K562 (cell line): ENCODE results near the gene ERO1B. TPM values are rescaled to one million over a fixed set of nuclear protein-coding genes. Genes with fewer than 3 reads are reported as not detected.
A peak's percentile ranks its signal among the peaks of the same experiment; 100 is the strongest.

ENCODE experiments used
- ATAC-seq: fragments of 200-7000 bp; cut with Tn5 transposase; 3 replicates; pipeline ENCODE4 v1.9.1; 2020; ENCODE audit warnings: moderate library complexity
- BruUV-seq: library from RNA; stranded (reverse); fragments of 400-500 nt; replicated peaks from 2 replicates; lab custom pipeline; 2021; lab: Mats Ljungman, UMichigan
- CTCF ChIA-PET: fragments of 300-600 bp; formaldehyde crosslinking; extraction: SDS; loops from one replicate; lab custom pipeline; 2021; ENCODE audit warnings: low intra/inter-chr PET ratio; lab: Yijun Ruan, JAX
- POLR2A ChIA-PET: fragments of 300-600, 350-650 bp; sonication (Branson Sonifier 250); formaldehyde crosslinking; extraction: SDS; loops from one replicate; lab custom pipeline; 2021; ENCODE audit warnings: antibody characterized with exemption, inconsistent platforms; lab: Yijun Ruan, JAX
- DNase-seq, 4 experiments: peaks; one replicate each; pipeline versions ENCODE4 v3.0.0 to v3.0.0-alpha.2; 2011 to 2018; ENCODE audit warnings: low spot score in 3 of 4, mixed read lengths in 3 of 4; ENCODE audit errors: extremely low read depth in 1 of 4
- FAIRE-seq: peaks from 2 replicates; lab custom pipeline; 2011; peaks lifted over from hg19 to GRCh38; lab: Jason Lieb, UNC
- H2AFZ ChIP-seq: 2 replicates; pipeline ENCODE4 v1.6.0; 2011; ENCODE audit warnings: low read depth, low read length, control low read depth, inconsistent platforms
- H3K27ac ChIP-seq: fragments of 200-600 bp; 3 replicates; pipeline ENCODE4 v1.8.0; 2011; ENCODE audit warnings: low read depth, mild to moderate bottlenecking, control low read depth, inconsistent platforms, low read length, moderate library complexity, mixed read lengths; ENCODE audit errors: extremely low read depth
- H3K27me3 ChIP-seq, 2 experiments: fragments of 300-600 bp in 1 of 2; 2 replicates in 1 of 2; 3 replicates in 1 of 2; pipeline versions ENCODE4 v1.6.0 to v1.8.0; 2011; ENCODE audit warnings: inconsistent platforms in 2 of 2, low read length in 2 of 2, mild to moderate bottlenecking in 1 of 2, mixed read lengths in 1 of 2, moderate library complexity in 1 of 2; ENCODE audit not compliant: control insufficient read depth in 2 of 2, insufficient read depth in 2 of 2
- H3K36me3 ChIP-seq: fragments of 300-600 bp; 3 replicates; pipeline ENCODE4 v1.8.0; 2011; ENCODE audit warnings: mild to moderate bottlenecking, low read length, inconsistent platforms; ENCODE audit not compliant: control insufficient read depth, insufficient read depth
- H3K4me1 ChIP-seq, 2 experiments: fragments of 200-600 bp in 1 of 2; replicated peaks in 1 of 2; 2 replicates in 1 of 2; 3 replicates in 1 of 2; pipeline versions ENCODE4 v1.5.1 to v1.8.0; 2011; ENCODE audit warnings: inconsistent platforms in 2 of 2, low read length in 2 of 2, mild to moderate bottlenecking in 1 of 2, mixed read lengths in 1 of 2, moderate library complexity in 1 of 2; ENCODE audit not compliant: control insufficient read depth in 2 of 2, insufficient read depth in 2 of 2
- H3K4me2 ChIP-seq: 2 replicates; pipeline ENCODE4 v1.6.1; 2011; ENCODE audit warnings: low read length, control low read depth, inconsistent platforms, mixed read lengths; ENCODE audit not compliant: insufficient read depth
- H3K4me3 ChIP-seq: fragments of 200-600 bp; sonication (generic), shearing (Covaris generic); 2 replicates; pipeline ENCODE4 v1.5.1; 2016; ENCODE audit warnings: control low read depth, inconsistent platforms
- H3K79me2 ChIP-seq: fragments of 200-600 bp; 3 replicates; pipeline ENCODE4 v1.8.0; 2011; ENCODE audit warnings: low read length, inconsistent platforms; ENCODE audit not compliant: control insufficient read depth, insufficient read depth
- H3K9ac ChIP-seq, 2 experiments: 2 replicates each; pipeline versions ENCODE4 v1.6.0 to v1.6.1; 2011; ENCODE audit warnings: low read depth in 2 of 2, low read length in 2 of 2, control low read depth in 1 of 2, inconsistent platforms in 1 of 2, mild to moderate bottlenecking in 1 of 2, mixed read lengths in 1 of 2; ENCODE audit not compliant: insufficient read depth in 1 of 2
- H3K9me1 ChIP-seq: one replicate; pipeline ENCODE4 v1.6.0; 2011; ENCODE audit warnings: inconsistent platforms, mild to moderate bottlenecking, low read length, moderate library complexity; ENCODE audit not compliant: control insufficient read depth, insufficient read depth
- H3K9me3 ChIP-seq: replicated peaks from 2 replicates; pipeline ENCODE4 v1.5.1; 2011; ENCODE audit warnings: low read depth, low read length, inconsistent platforms; ENCODE audit not compliant: control insufficient read depth, insufficient read depth
- H4K20me1 ChIP-seq: replicated peaks from 2 replicates; pipeline ENCODE4 v1.6.1; 2011; ENCODE audit warnings: low read length, inconsistent platforms, mixed read lengths; ENCODE audit not compliant: control insufficient read depth, insufficient read depth
- CREB3L1 ChIP-seq: fragments of 450-650 bp; IDR thresholded peaks from 2 replicates; pipeline ENCODE4 v1.6.1; 2014; ENCODE audit warnings: low read depth, mild to moderate bottlenecking, moderate library complexity, borderline replicate concordance
- CXXC5 ChIP-seq: fragments of 250-450 bp; sonication (Bioruptor Pico); IDR thresholded peaks from 2 replicates; pipeline ENCODE4 v1.8.0; 2022; ENCODE audit warnings: inconsistent platforms, mild to moderate bottlenecking, moderate library complexity
- MEIS2 ChIP-seq: fragments of 450-650 bp; IDR thresholded peaks from 2 replicates; pipeline ENCODE4 v1.6.1; 2014; ENCODE audit warnings: mild to moderate bottlenecking; ENCODE audit not compliant: partially characterized antibody
- RNF219 ChIP-seq: fragments of 250-450 bp; sonication (Bioruptor Pico); IDR thresholded peaks from 2 replicates; pipeline ENCODE4 v1.5.0; 2022; ENCODE audit warnings: mild to moderate bottlenecking
- WGBS: fragments of 100-300 bp; shearing (Covaris generic); methylation state at CpG from one replicate; pipeline ENCODE4 v1.1.6; 2016; ENCODE audit warnings: low coverage, mixed read lengths; ENCODE audit not compliant: insufficient coverage; ENCODE audit errors: missing lambda C conversion rate; 5-methylcytosine and 5-hydroxymethylcytosine counted together
- in situ Hi-C: fragments of 300-500 bp; cut with MboI; formaldehyde crosslinking; loops from 4 replicates; pipeline ENCODE4 v1.15.0; 2018; ENCODE audit warnings: inconsistent platforms, mixed read lengths
- intact Hi-C: fragments of 100-400 bp; cut with micrococcal nuclease; formaldehyde crosslinking; loops from 2 replicates; pipeline ENCODE4 v1.14.2; 2022
- polyA plus RNA-seq, 8 experiments: library from polyadenylated mRNA; depleted of rRNA in 4 of 8; stranded (reverse) in 5 of 8; unstranded in 3 of 8; fragments of >200 nt; fragmentation: Nextera tagmentation in 2 of 8; fragmentation: Illumina TruSeq in 1 of 8; extraction: Ambion mirVana in 2 of 8; extraction: Trizol in 1 of 8; gene quantifications; 2 replicates each; pipeline versions ENCODE4 v1.2.1 to v1.2.3, GENCODE V29; 2011 to 2014; ENCODE audit warnings: inconsistent platforms in 1 of 8, missing spikeins in 1 of 8
- small RNA-seq: library from RNA; depleted of rRNA; stranded (forward); fragments of <200 nt; gene quantifications from one replicate; pipeline ENCODE3, GENCODE V24; 2014
- total RNA-seq, 7 experiments: library from RNA; depleted of rRNA in 6 of 7; stranded (reverse); fragments of >200 nt in 6 of 7; fragmentation: Illumina TruSeq in 2 of 7; extraction: Trizol in 2 of 7; gene quantifications; 2 replicates each; pipeline versions ENCODE4 v1.2.1 to v1.2.3, GENCODE V29; 2011 to 2021; ENCODE audit warnings: low replicate concordance in 1 of 7

Gene ERO1B
- total and polyA plus RNA-seq, 9 of the 15 experiments (the other 6 are each of a cell fraction or from before 2014, with no cell fraction given) = 0.59 to 6.4 (median 4.2) TPM

- FAIRE-seq = no peak
- in situ Hi-C loops = no loop called here
Measured at GRCh38 chr1:236166041-236166440, 115.7 kb downstream of the ERO1B start.

More at GRCh38 chr1:236166041-236166440, 115.7 kb downstream of the ERO1B start:
- WGBS = 6% methylated on average over 6 of the region's 6 CpGs
- H2AFZ ChIP-seq = no peak overlapping the region
- ChIA-PET CTCF (no interaction called here), POLR2A (no interaction called here)
- no peak overlapping the region for H3K27ac ChIP-seq
- H3K9me1 ChIP-seq = no peaks in the 10 kb centered on the region
- no peaks in the 10 kb centered on the region for H3K79me2 ChIP-seq
- BruUV-seq = no TSS peak
- no peaks in the 10 kb centered on the region for H4K20me1 ChIP-seq
- no peak overlapping the region for H3K4me3 ChIP-seq
- no peaks in the 10 kb centered on the region for H3K36me3 ChIP-seq
- peaks cover 8 to 26% of the 10 kb centered on the region in 2 experiments; a peak in 4 of 5 replicates for H3K27me3 ChIP-seq
- DNase-seq (no peak), ATAC-seq (no peak)
- TF ChIP-seq MEIS2 = no peak
- TF ChIP-seq CREB3L1 = no peak
- no peak for TF ChIP-seq CXXC5
- TF ChIP-seq RNF219 = no peak
- H3K9ac ChIP-seq = no peak overlapping the region
- intact Hi-C loops = no loop called here
- H3K4me2 ChIP-seq = no peak overlapping the region
- no peaks in the 10 kb centered on the region for H3K4me1 ChIP-seq
- H3K9me3 ChIP-seq = peaks cover 4% of the 10 kb centered on the region; the same call in 1 of the 2 replicates

Small RNA genes lying within 50 kb of the gene (small RNA-seq; reads per million reads assigned to genes)
- gene RNU2-70P = 41.0 reads per million, percentile 98 among the genes with 10 or more reads in this experiment

Other genes starting within 250 kb of the ERO1B start
- not detected in 2 replicates for gene NID1, start 216.9 kb downstream of the ERO1B start, total RNA-seq (2014; rRNA removed)
- gene NID1, start 216.9 kb downstream of the ERO1B start, total RNA-seq (2014; rRNA removed; fragmentation: Illumina TruSeq; extraction: Trizol) = not detected in 2 replicates
- not detected in 2 replicates for gene NID1, start 216.9 kb downstream of the ERO1B start, total RNA-seq (2015; rRNA removed; fragmentation: Illumina TruSeq; extraction: Trizol)
- gene NID1, start 216.9 kb downstream of the ERO1B start, total RNA-seq (2021) = 0.22 and 0.27 TPM in 2 replicates
- not detected in 2 replicates for gene NID1, start 216.9 kb downstream of the ERO1B start, polyA plus RNA-seq (2011; rRNA removed)
- not detected in 2 replicates for gene NID1, start 216.9 kb downstream of the ERO1B start, polyA plus RNA-seq (2014; fragmentation: Illumina TruSeq; extraction: Trizol)
- gene NID1, start 216.9 kb downstream of the ERO1B start, polyA plus RNA-seq (2014; fragmentation: Nextera tagmentation; extraction: Ambion mirVana) = not detected
- not detected in 2 replicates for gene NID1, start 216.9 kb downstream of the ERO1B start, polyA plus RNA-seq (2014; rRNA removed)
- 0.36 and 0.94 TPM in 2 replicates for gene GPR137B, start 139.4 kb downstream of the ERO1B start, total RNA-seq (2014; rRNA removed)
- gene GPR137B, start 139.4 kb downstream of the ERO1B start, total RNA-seq (2014; rRNA removed; fragmentation: Illumina TruSeq; extraction: Trizol) = 0.70 and 0.76 TPM in 2 replicates
- 0.75 and 0.87 TPM in 2 replicates for gene GPR137B, start 139.4 kb downstream of the ERO1B start, total RNA-seq (2015; rRNA removed; fragmentation: Illumina TruSeq; extraction: Trizol)
- 0.49 and 0.62 TPM in 2 replicates for gene GPR137B, start 139.4 kb downstream of the ERO1B start, total RNA-seq (2021)
- gene GPR137B, start 139.4 kb downstream of the ERO1B start, polyA plus RNA-seq (2011; rRNA removed) = 0.04 and 0.28 TPM in 2 replicates
- 1.0 and 1.1 TPM in 2 replicates for gene GPR137B, start 139.4 kb downstream of the ERO1B start, polyA plus RNA-seq (2014; fragmentation: Illumina TruSeq; extraction: Trizol)
- under 1 TPM; 0.14 to 0.35 TPM for gene GPR137B, start 139.4 kb downstream of the ERO1B start, polyA plus RNA-seq (2014; fragmentation: Nextera tagmentation; extraction: Ambion mirVana)
- gene GPR137B, start 139.4 kb downstream of the ERO1B start, polyA plus RNA-seq (2014; rRNA removed) = 0.49 and 0.62 TPM in 2 replicates
- gene EDARADD, start 112.3 kb upstream of the ERO1B start, total RNA-seq (2014; rRNA removed) = 20.6 and 23.1 TPM in 2 replicates
- 20.4 and 21.6 TPM in 2 replicates for gene EDARADD, start 112.3 kb upstream of the ERO1B start, total RNA-seq (2014; rRNA removed; fragmentation: Illumina TruSeq; extraction: Trizol)
- 29.3 and 32.2 TPM in 2 replicates for gene EDARADD, start 112.3 kb upstream of the ERO1B start, total RNA-seq (2015; rRNA removed; fragmentation: Illumina TruSeq; extraction: Trizol)
- 21.1 and 22.5 TPM in 2 replicates for gene EDARADD, start 112.3 kb upstream of the ERO1B start, total RNA-seq (2021)
- gene EDARADD, start 112.3 kb upstream of the ERO1B start, polyA plus RNA-seq (2011; rRNA removed) = 0.46 and 0.49 TPM in 2 replicates
- 31.1 and 32.4 TPM in 2 replicates for gene EDARADD, start 112.3 kb upstream of the ERO1B start, polyA plus RNA-seq (2014; fragmentation: Illumina TruSeq; extraction: Trizol)
- 1 to 10 TPM; 5.2 to 8.5 TPM for gene EDARADD, start 112.3 kb upstream of the ERO1B start, polyA plus RNA-seq (2014; fragmentation: Nextera tagmentation; extraction: Ambion mirVana)
- 17.8 and 21.5 TPM in 2 replicates for gene EDARADD, start 112.3 kb upstream of the ERO1B start, polyA plus RNA-seq (2014; rRNA removed)
- gene LGALS8, start 242.0 kb upstream of the ERO1B start, total RNA-seq (2014; rRNA removed) = 47.4 and 57.4 TPM in 2 replicates
- 69.1 and 93.7 TPM in 2 replicates for gene LGALS8, start 242.0 kb upstream of the ERO1B start, total RNA-seq (2014; rRNA removed; fragmentation: Illumina TruSeq; extraction: Trizol)
- gene LGALS8, start 242.0 kb upstream of the ERO1B start, total RNA-seq (2015; rRNA removed; fragmentation: Illumina TruSeq; extraction: Trizol) = 66.6 and 74.1 TPM in 2 replicates
- gene LGALS8, start 242.0 kb upstream of the ERO1B start, total RNA-seq (2021) = 53.5 and 59.1 TPM in 2 replicates
- gene LGALS8, start 242.0 kb upstream of the ERO1B start, polyA plus RNA-seq (2011; rRNA removed) = 65.2 and 70.3 TPM in 2 replicates
- 69.4 and 79.8 TPM in 2 replicates for gene LGALS8, start 242.0 kb upstream of the ERO1B start, polyA plus RNA-seq (2014; fragmentation: Illumina TruSeq; extraction: Trizol)
- gene LGALS8, start 242.0 kb upstream of the ERO1B start, polyA plus RNA-seq (2014; fragmentation: Nextera tagmentation; extraction: Ambion mirVana) = 10 to 100 TPM; 62.7 to 87.7 TPM
- gene LGALS8, start 242.0 kb upstream of the ERO1B start, polyA plus RNA-seq (2014; rRNA removed) = 71.0 and 82.8 TPM in 2 replicates